Stimulated activated CD8-positive, alpha-beta memory T cell treated with anti-CD3 and anti-CD28 coated beads, Interleukin-12 subunit alpha, Interleukin-12 subunit beta, amount 100 ng/mL, for 24 hours (primary cell): ENCODE measurements around the gene FBXO47.

Source experiments
- DNase-seq: peaks from one replicate; pipeline ENCODE4 v3.0.0-alpha.2; 2020; ENCODE audit errors: extremely low read depth

The FBXO47 gene

DNA sequence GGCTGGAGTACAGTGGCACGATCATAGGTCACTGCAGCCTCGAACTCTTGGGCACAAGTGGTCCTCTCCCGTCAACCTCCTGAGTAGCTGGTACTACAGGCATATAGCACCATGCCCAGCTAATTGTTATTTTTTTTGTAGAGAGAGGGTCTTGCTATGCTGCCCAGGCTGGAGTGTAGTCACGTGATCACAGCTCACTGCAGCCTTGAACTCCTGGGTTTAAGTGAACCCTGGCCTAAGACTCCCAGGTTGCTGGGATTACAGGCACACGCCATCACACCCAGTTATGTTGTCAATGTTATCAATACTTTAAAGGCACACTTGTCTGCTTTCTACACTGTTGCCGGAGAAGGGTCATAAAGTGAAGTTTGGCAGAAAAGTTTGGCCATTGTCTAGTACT, 63.8 kb downstream of the FBXO47 start:
- no peak for DNase-seq

DNA sequence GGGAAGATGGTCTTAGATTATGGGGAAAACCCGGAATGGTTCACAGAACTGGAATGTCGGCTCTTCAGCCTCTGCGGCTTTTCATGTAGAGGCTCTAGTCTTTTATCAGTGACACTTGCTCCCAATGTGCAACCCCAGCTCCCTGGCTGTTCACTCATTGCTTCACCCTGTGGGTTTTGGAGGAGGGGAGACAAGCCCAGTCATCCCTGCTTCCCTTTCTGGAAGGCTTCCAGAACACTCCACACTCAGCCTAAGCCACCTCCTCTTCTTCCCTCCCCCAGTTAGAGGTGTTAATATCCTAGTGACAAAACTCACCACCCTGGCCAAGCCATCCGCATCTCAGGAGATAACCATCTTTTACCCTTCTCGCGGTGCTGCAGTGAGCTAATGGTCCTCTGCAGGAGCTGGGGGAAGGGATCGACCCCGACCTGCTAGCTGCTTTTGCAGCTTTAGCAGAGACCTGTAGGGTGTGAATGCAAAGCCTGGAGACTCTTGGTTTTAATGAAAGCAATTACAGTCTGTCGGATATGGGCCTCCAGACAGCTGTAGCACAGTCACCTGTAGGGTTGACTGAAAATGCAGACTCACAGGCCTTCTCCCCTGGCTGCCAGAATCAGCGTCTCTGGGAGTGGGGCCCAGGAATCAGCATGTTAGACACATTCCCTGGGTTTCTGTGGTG, 66.1 kb downstream of the FBXO47 start:
- DNase-seq, result no peak

DNA sequence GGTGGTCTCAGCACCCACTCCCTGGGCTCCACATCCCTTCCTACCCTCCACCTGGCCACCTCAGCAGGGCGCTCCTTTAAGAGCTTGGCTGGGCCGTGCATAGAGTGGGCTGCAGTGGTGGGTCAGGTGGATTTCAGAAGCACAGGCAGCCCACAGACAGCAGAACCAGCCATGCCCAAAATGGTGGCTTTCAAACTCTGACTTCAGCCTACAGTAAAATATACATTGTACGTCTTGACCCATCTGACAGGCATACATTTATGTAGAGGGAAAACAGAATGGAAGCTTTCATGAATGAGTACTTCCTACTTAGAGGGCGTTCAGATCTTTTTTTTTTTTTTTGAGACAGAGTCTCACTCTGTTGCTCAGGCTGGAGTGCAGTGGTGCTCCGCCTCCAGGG, 67.8 kb downstream of the FBXO47 start:
- no peak for DNase-seq

DNA sequence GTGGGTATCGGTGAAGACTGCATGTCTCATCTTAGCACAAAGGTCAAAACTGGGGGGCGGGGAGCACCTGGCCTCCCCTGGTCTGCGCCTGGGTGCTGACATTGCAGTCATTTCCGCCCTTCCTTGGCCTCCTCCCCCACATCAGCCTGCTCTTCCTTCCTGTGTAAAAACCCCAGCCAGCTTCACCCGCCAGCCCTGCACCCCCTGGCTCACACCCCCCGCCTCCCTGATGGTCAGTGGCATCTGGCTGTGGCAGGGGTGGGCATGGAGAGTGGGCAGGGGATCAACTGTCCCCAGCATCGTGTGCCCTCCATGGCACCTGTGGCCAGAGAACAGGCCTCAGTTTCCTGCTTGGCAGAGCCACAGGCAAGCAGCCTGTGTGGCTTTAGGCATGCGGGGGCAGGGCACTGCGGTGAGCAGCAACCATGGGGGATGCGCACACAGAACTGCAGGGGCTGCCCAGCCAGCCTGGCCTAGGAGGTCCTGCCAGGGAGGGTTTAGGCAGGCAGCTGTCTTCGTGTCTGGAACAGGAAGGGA, 68.3 kb downstream of the FBXO47 start:
- peak; percentile 79 for DNase-seq

DNA sequence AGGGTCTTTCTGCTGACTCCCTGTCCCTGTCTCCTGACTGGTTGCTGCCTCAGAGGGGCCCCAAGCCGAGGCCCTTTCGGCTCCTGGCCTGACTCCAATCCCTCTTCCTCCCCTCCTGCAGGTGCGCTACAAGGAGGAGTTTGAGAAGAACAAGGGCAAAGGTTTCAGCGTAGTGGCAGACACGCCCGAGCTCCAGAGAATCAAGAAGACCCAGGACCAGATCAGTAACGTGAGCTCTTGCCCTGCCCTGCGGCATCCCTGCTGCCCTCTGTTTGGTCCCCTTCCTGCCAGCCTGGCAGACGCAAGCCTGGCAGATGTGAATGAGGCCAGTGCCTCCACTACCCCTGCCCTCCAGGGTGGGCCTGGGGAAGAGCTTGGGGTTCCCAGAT, 68.9 kb downstream of the FBXO47 start:
- no peak for DNase-seq

DNA sequence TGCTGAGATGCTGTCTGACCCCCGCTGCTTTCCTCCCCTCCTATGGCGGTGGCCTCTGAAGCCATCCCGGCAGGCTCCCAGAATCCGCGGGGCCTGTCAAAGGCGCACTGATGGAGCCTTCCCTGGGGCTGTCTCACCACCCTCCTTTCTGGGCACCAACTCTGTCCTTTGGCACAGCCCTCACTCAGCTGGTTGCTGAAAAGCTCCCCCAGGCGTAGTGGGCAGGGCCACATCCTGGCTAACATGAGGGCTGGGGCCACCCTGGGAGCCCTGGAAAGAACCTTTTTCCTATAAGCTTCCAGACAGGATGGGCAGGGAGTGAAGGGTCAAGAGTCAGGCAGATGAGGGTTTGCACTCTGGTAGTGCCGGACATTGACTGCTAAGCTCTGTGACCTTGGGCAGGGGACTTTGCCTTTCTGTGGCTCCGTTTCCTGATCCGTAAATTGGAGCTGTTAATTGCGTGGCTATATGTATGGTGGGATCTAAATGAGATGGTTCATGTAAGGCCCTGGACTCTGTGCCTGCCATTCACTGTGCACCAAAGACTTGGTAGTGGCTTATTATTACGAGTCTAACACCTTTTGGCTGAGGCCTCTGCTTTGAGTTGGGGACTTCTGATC, 69.4 kb downstream of the FBXO47 start:
- DNase-seq, result no peak

DNA sequence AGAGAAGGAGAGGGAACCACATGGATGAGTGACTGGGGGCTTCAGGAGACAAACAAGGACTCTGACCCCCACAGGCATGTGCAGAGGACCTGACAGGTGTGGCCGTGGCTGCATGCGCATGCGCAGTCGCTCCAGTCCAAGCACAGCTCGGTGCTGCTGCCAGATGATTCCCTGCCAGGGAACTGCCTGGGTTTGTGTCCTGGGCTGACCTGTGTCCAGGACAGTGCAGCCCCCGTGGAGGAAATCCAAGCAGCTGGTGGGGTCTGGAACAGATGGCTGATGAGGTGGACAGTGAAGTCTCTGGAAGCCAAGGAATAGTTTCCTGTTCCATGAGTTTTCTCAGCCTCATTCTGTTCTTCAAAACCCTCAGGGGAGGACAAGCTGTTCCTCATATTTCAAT, 70.0 kb downstream of the FBXO47 start:
- DNase-seq, result no peak

DNA sequence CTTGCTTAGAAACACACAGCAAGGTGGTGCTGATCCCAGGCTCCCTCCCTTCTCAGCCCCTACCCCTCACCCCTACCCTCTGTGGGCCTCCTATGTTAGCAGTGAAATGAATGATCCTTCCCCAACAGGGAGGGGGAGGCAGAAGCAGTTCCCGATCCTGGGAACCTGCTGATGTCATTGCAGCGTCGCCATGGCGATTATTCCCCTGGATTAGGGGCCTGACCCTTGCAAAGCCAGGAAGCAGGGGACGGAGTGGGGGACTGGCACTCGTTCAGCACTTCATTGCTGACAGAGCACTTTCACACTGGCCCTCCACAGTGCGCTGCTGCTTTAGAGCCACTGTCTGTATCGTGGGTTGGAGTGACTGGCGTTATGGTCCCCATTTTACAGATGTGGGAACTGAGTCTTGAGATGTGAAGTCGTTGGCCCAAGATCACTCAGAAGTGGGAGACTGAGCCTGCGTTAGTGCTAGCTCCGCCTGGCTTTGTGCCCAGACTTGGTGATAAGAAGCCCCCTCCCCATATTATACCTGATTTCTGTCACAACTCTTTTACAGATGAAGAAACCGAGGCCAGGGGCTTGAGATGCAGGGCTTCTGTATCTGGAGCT, 70.8 kb downstream of the FBXO47 start:
- DNase-seq, result no peak

DNA sequence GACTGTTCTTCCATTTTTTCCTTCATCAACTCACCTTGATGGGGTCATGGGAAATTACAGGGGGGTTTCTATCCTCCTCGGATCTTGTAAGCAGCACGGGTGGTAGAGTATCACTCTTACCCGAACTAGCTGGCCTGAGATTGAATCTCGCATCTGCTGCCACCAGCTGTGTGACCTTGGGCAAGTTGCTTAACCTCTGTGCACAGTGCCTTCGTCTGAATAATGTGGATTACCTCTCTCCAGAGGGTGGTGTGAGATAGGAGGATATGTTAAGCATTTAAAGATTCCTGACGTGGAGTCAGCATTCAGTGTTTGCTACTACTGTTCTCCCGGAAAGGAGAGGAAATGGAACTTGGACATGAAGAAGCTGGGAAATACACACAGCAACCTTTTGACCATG, 72.9 kb downstream of the FBXO47 start:
- no peak for DNase-seq

DNA sequence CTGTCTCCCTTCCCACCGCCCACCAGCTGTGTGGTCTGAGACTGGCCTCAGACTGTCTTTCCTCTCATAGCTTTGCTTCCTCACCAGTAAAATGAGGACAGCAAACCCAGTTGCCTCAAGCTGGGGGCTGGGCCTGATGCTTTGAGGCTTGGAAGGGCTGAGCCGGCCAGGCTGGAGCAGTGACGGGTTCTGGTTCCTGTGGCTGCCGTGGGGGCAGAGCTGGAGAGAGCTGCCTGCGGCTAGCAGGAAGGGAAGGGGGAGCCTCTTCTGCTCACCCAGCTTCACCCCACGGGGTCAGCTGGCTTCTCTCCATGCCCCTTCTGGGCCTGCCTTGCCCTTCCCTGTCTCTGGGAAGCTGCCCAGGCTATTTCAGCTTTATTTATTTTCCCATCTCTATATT, 73.6 kb downstream of the FBXO47 start:
- no peak for DNase-seq

DNA sequence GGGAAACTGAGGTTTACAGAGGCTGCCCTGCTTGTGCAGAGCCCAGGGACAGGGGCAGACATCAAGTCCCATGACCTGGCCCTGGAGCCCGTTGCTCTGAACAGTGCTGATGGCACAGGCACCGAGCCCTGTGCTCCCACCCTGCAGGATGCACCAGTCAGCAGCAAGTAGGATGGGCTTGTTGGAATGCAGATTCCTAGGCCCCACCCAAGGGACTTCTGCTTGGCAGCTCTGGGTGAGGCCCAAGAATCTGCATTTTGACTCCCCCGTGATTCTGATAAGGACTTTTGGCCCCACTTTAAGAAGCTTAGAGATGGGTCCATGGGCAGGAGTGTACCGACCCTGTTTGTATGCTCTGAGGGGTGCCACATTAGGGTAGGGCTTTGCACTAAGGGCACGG, 74.1 kb downstream of the FBXO47 start:
- DNase-seq, result no peak

DNA sequence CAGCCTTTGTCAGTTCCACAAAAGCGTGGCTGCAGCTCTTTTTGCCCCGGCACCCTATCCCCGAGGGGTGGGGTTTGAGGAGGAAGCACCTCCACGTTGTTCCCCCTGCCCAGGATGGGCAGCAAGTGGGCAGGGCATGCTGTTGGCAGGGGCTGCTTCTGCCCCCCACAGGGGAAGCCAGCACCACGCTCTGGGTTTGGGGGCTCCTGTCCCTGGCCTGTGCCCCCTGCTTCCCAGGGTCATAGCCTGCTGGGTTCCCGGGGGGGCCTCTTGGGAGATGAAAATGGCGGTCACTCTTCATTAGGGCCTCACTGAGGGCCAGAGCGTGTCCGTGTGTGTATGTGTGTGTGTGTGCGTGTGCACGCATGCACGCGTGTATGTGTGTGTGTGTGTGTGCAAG, 74.6 kb downstream of the FBXO47 start:
- DNase-seq, result no peak

DNA sequence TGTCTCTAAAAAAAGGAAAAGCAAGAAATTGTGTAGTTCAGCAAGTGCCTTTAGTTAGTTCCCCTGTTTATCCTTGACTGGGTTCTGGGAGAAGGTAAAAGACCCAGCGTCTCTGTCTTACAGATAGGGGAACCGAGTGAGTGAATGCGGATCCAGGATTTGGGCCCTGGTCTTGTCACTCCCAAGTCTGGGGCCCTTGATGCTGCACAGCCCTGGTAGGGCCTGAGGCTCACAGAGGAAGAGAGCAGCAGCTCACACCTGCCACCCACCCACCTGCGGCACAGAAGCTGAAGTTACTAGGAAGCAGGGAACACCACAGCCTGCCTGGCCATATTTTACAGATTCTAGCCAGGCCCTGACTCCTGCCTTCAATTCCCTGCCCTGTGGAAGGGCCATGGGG, 75.1 kb downstream of the FBXO47 start:
- DNase-seq, result no peak

DNA sequence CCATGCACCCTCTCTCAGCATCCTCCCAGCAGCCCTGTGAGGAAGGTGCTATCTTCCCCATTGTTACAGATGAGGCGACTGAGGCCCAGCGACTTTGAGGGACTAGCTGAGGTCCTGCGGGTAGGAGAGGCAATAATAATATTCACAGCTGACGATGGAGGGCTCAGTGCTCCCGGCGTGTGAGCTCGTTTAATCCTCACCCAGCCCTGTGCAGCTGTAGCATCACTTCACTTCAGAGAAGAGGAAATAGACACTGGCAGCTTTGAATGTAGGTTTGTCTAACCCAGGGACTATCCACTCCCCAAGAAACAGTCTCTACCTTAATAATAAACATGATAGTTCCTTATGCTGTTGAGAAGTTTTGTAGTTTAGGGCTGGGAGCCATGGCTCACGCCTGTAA, 75.8 kb downstream of the FBXO47 start:
- DNase-seq, result no peak

DNA sequence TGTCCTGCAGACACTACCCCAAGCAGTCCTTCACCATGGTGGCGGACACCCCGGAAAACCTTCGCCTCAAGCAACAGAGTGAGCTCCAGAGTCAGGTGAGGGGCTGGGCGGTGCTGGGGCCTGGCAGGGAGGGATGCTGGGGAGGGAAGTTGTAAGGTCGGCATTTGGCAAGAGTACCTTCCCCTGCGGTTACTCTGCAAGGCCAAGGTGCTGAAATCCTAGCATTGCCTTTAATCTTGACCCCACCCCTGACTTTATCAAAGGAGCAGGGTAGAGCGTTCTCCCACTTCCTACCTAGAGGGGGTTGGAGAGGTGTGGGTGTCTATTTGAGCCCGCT, 76.8 kb downstream of the FBXO47 start:
- no peak for DNase-seq

DNA sequence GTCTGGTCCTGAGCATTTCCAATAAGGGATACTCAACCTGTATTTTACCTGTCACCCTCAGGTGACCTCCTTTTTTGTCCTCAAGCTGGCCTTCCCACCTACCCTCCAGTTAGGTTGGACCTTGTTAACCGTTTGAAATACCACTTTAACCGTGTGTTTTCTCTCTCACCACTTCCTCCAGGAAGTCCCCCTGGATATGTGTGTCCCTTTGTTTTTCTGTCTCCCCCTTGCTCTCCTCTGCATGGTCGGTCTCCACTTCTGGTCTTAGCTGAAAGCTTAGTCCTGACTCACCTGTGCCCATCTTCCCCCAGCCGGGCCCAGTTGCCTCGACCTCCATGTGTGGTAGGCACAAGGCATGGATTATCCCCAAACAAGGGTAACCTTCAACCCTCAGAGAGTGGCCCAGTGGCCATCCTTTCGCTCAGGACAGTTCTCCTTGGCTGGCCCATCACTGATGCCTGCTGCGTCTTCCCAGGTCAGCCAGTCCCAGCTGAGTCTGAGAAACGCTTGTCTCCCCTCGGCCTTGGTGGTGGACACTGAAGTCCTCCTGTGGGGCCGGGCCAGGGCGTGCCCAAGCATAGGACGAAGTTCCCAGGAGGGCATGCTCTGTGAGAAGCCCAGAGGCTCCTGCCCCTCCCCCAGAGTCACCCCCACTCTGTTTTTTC, 77.3 kb downstream of the FBXO47 start:
- DNase-seq, result no peak

DNA sequence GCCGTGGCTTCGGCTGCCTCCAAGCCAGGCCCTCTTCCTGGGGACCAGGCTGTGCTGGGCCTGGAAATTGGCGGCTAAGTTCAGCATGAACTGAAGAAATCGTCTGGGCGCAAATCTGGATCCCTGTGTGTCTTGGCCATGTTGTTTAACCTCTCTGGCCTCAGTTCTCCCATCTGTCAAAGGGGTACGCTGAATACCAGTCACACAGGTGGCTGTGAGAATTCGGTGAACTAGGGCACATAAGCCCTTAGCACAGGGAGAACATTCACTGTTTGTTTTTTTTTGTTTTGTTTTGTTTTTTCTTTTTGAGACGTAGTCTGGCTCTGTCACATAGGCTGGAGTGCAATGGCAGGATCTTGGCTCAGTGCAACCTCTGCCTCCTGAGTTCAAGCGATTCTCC, 78.4 kb downstream of the FBXO47 start:
- no peak for DNase-seq

DNA sequence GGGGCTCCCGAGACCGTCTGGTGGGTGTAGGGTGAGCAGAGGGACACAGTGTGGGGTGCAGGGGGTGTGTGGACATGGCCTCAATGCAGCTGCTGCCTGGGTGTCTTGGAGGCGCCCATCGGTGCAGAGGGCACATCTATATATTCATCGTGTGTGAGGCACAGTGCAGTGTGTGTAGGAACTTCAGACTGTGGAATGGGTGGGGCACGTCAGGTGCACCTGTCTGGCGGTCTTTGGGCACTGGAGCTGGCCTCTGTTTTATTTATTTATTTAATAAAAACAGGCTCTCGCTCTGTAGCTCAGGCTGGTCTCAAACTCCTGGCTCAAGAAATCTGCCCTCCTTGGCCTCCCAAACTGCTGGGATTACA, 80.6 kb downstream of the FBXO47 start:
- no peak for DNase-seq
